B cell (primary cell): ENCODE measurements around the gene CAMTA2. TPM values are rescaled to one million over a fixed set of nuclear protein-coding genes. Genes with fewer than 3 reads are reported as not detected.
A peak's percentile ranks its signal among the peaks of the same experiment; 100 is the strongest.

Source experiments
- ATAC-seq: fragments of 200-7000 bp; cut with Tn5 transposase; one replicate; pipeline ENCODE4 v1.10.0; 2021; ENCODE audit warnings: low read depth, mild to moderate bottlenecking, moderate number of reproducible peaks, moderate library complexity
- CTCF ChIA-PET: fragments of 350-600 bp; sonication (Branson Sonifier 250); formaldehyde crosslinking; loops from one replicate; lab custom pipeline; 2021; ENCODE audit warnings: antibody characterized with exemption, inconsistent platforms; lab: Charles Lee
- POLR2A ChIA-PET: fragments of 350-600 bp; sonication (Branson Sonifier 250); formaldehyde crosslinking; loops from one replicate; lab custom pipeline; 2021; ENCODE audit warnings: antibody characterized with exemption; lab: Charles Lee
- DNase-seq: peaks from one replicate; pipeline ENCODE4 v3.0.0; 2013
- H2AFZ ChIP-seq: 2 replicates; pipeline ENCODE4 v1.6.1; 2012; ENCODE audit warnings: mild to moderate bottlenecking, low read depth, low read length; ENCODE audit not compliant: insufficient read depth, poor library complexity, severe bottlenecking
- H3K27ac ChIP-seq, 2 donors: 1 replicate in 1 of 2; 2 replicates in 1 of 2; pipeline ENCODE4 v1.5.1; 2012 to 2013; ENCODE audit warnings: low read length in 2 of 2, mild to moderate bottlenecking in 2 of 2, moderate library complexity in 1 of 2
- H3K27me3 ChIP-seq, 4 experiments: fragments of 200-600 bp in 1 of 4; sonication (generic) in 1 of 4; replicated peaks in 1 of 4; 1 replicate in 2 of 4; 2 replicates in 2 of 4; pipeline versions ENCODE4 v1.6.1 to v1.7.0; 2013 to 2016; ENCODE audit warnings: low read length in 3 of 4, mild to moderate bottlenecking in 2 of 4, mixed read lengths in 1 of 4, moderate library complexity in 1 of 4; ENCODE audit not compliant: insufficient read depth in 4 of 4, control insufficient read depth in 3 of 4; ENCODE audit errors: control extremely low read depth in 1 of 4
- H3K36me3 ChIP-seq, 2 experiments: replicated peaks in 1 of 2; 1 replicate in 1 of 2; 2 replicates in 1 of 2; pipeline versions ENCODE4 v1.6.1 to v1.7.1; 2013; ENCODE audit warnings: low read length in 1 of 2; ENCODE audit not compliant: insufficient read depth in 2 of 2, control insufficient read depth in 1 of 2; ENCODE audit errors: control extremely low read depth in 1 of 2, extremely low read depth in 1 of 2
- H3K4me1 ChIP-seq, 2 donors: fragments of 200-600 bp in 1 of 2; sonication (generic) in 1 of 2; 1 replicate in 1 of 2; 2 replicates in 1 of 2; pipeline versions ENCODE4 v1.5.1 to v1.6.1; 2013 to 2017; ENCODE audit warnings: low read length in 2 of 2; ENCODE audit not compliant: control insufficient read depth in 2 of 2, insufficient read depth in 2 of 2
- H3K4me2 ChIP-seq: replicated peaks from 2 replicates; pipeline ENCODE3; 2012; ENCODE audit warnings: mild to moderate bottlenecking, low read depth, low read length; ENCODE audit not compliant: poor library complexity, severe bottlenecking
- H3K4me3 ChIP-seq, 5 experiments: fragments of 200-600 bp in 1 of 5; sonication (generic) in 1 of 5; 1 replicate in 3 of 5; 2 replicates in 2 of 5; pipeline versions ENCODE4 v1.5.1 to v1.7.0; 2011 to 2016; ENCODE audit warnings: low read length in 4 of 5, mild to moderate bottlenecking in 4 of 5, low read depth in 2 of 5, control low read depth in 1 of 5, moderate library complexity in 1 of 5; ENCODE audit not compliant: insufficient read depth in 1 of 5; ENCODE audit errors: control extremely low read depth in 1 of 5, extremely low read depth in 1 of 5
- H3K79me2 ChIP-seq: fragments of 200-600 bp; sonication (generic); one replicate; pipeline ENCODE4 v1.6.0; 2016; ENCODE audit warnings: low read length; ENCODE audit not compliant: control insufficient read depth, insufficient read depth
- H3K9ac ChIP-seq: fragments of 200-600 bp; sonication (generic); 2 replicates; pipeline ENCODE4 v1.6.1; 2017; ENCODE audit warnings: mild to moderate bottlenecking, low read length, moderate library complexity
- H3K9me3 ChIP-seq, 3 donors: one replicate each; pipeline versions ENCODE4 v1.6.1 to v1.7.1; 2013; ENCODE audit warnings: low read length in 2 of 3; ENCODE audit not compliant: control insufficient read depth in 2 of 3, insufficient read depth in 1 of 3; ENCODE audit errors: control extremely low read depth in 1 of 3
- H4K20me1 ChIP-seq: 2 replicates; pipeline ENCODE4 v1.6.0; 2012; ENCODE audit warnings: mild to moderate bottlenecking, low read length; ENCODE audit not compliant: insufficient read depth, control insufficient read depth, poor library complexity, severe bottlenecking
- H3K27ac Mint-ChIP-seq: one replicate; pipeline ENCODE4 v1.8.0; 2021; ENCODE audit warnings: mixed read lengths
- H3K27me3 Mint-ChIP-seq: one replicate; pipeline ENCODE4 v1.8.0; 2021; ENCODE audit warnings: mixed read lengths
- H3K4me1 Mint-ChIP-seq: one replicate; pipeline ENCODE4 v1.8.0; 2021; ENCODE audit warnings: mixed read lengths
- H3K4me3 Mint-ChIP-seq: one replicate; pipeline ENCODE4 v1.8.0; 2021; ENCODE audit warnings: mixed read lengths
- H3K9me3 Mint-ChIP-seq: one replicate; pipeline ENCODE4 v1.8.0; 2022; ENCODE audit warnings: mixed read lengths; ENCODE audit not compliant: insufficient read depth
- EZH2 ChIP-seq: IDR thresholded peaks from 2 replicates; pipeline ENCODE4 v1.6.1; 2012; ENCODE audit warnings: borderline replicate concordance, low read depth, mild to moderate bottlenecking, moderate library complexity, low read length; ENCODE audit not compliant: insufficient read depth, poor library complexity, severe bottlenecking
- WGBS: methylation state at CpG from one replicate; pipeline ENCODE4 v1.1.5; 2013; ENCODE audit warnings: missing lambda C conversion rate; ENCODE audit not compliant: insufficient coverage; 5-methylcytosine and 5-hydroxymethylcytosine counted together
- intact Hi-C: fragments of 100-400 bp; cut with micrococcal nuclease; formaldehyde crosslinking; loops from one replicate; pipeline ENCODE4 v1.10.0; 2022
- polyA plus RNA-seq: library from polyadenylated mRNA; depleted of rRNA; stranded (reverse); fragments of >200 nt; gene quantifications from 2 replicates; pipeline ENCODE4 v1.2.3, GENCODE V29; 2012
- total RNA-seq, 2 donors: library from RNA; stranded (reverse); fragments of 120-200 nt in 1 of 2; gene quantifications; 1 replicate in 1 of 2; 2 replicates in 1 of 2; pipeline versions ENCODE4 v1.2.3 to v1.2.4, GENCODE V29; 2013 to 2022
- TF ChIP-seq, protein P1 (sequence below): fragments of 200-600 bp; IDR thresholded peaks from one replicate; pipeline ENCODE4 v1.8.0; 2022; ENCODE audit warnings: antibody characterized with exemption, mild to moderate bottlenecking

Gene CAMTA2
- total and polyA plus RNA-seq, 2 donors (not counting 1 experiment from before 2014, with no cell fraction given), result 48.3 to 57.9 TPM

GRCh38 chr17:4942760-4943508, 44.5 kb downstream of the CAMTA2 start:
- WGBS, result 96% methylated on average over 6 of the region's 13 CpGs
- TF ChIP-seq EZH2, result no peak
- TF ChIP-seq, protein P1, sequence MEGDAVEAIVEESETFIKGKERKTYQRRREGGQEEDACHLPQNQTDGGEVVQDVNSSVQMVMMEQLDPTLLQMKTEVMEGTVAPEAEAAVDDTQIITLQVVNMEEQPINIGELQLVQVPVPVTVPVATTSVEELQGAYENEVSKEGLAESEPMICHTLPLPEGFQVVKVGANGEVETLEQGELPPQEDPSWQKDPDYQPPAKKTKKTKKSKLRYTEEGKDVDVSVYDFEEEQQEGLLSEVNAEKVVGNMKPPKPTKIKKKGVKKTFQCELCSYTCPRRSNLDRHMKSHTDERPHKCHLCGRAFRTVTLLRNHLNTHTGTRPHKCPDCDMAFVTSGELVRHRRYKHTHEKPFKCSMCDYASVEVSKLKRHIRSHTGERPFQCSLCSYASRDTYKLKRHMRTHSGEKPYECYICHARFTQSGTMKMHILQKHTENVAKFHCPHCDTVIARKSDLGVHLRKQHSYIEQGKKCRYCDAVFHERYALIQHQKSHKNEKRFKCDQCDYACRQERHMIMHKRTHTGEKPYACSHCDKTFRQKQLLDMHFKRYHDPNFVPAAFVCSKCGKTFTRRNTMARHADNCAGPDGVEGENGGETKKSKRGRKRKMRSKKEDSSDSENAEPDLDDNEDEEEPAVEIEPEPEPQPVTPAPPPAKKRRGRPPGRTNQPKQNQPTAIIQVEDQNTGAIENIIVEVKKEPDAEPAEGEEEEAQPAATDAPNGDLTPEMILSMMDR, result no peak
- ChIA-PET CTCF (interaction anchor here (0.6 to 1.7 kb wide), 3 partner anchors 34 to 270 kb away, joined by 3 to 5 read pairs (median 3); no protein-coding TSS in a partner anchor), POLR2A (interaction anchor here (2.7 kb wide), 1 partner anchor 24 kb away, joined by 9 read pairs; the partner anchor contains the start of gene SPAG7)
- no peak overlapping the region for H3K9ac ChIP-seq
- H3K79me2 ChIP-seq, result peaks cover 76% of the 10 kb centered on the region
- H3K4me3 Mint-ChIP-seq, result peak overlapping the region; percentile 29
- H3K4me1 ChIP-seq, result peaks cover 68 to 80% of the 10 kb centered on the region in 2 donors
- intact Hi-C loops, result loop anchor here (5.0 to 10.0 kb wide), 3 partner anchors 136 to 302 kb away; partner anchors contain the start of genes PLD2 and ZNF594
- no peak overlapping the region for H2AFZ ChIP-seq
- peaks cover 39% of the 10 kb centered on the region for H4K20me1 ChIP-seq
- H3K36me3 ChIP-seq, result peaks cover 0 to 48% of the 10 kb centered on the region in 2 experiments
- no peak for ATAC-seq
- no peak overlapping the region for H3K4me3 ChIP-seq
- peak overlapping the region; percentile 98 for H3K4me2 ChIP-seq
- peak overlapping the region; percentile 30 to 93 for H3K27ac ChIP-seq
- H3K27me3 Mint-ChIP-seq, result no peaks in the 10 kb centered on the region
- no peaks in the 10 kb centered on the region for H3K9me3 Mint-ChIP-seq
- peak overlapping the region; percentile 95 for H3K27ac Mint-ChIP-seq
- no peak for DNase-seq
- no peaks in the 10 kb centered on the region for H3K27me3 ChIP-seq
- H3K9me3 ChIP-seq, result no peaks in the 10 kb centered on the region
- H3K4me1 Mint-ChIP-seq, result peaks cover 78% of the 10 kb centered on the region

GRCh38 chr17:4941319-4941610, 46.2 kb downstream of the CAMTA2 start:
- peaks cover 0 to 56% of the 10 kb centered on the region in 2 experiments for H3K36me3 ChIP-seq
- H3K27me3 Mint-ChIP-seq, result no peaks in the 10 kb centered on the region
- no peak for DNase-seq

More at GRCh38 chr17:4941319-4941610, 46.2 kb downstream of the CAMTA2 start:
- H3K4me3 Mint-ChIP-seq, result peak overlapping the region; percentile 89
- TF ChIP-seq EZH2, result no peak
- TF ChIP-seq, protein P1, result no peak
- peak overlapping the region; percentile 99 for H3K4me2 ChIP-seq
- ATAC-seq, result no peak
- H3K9ac ChIP-seq, result peak overlapping the region; percentile 86
- no peaks in the 10 kb centered on the region for H3K9me3 Mint-ChIP-seq
- intact Hi-C loops, result loop anchor here (2.0 to 10.0 kb wide), 4 partner anchors 56 to 304 kb away; partner anchors contain the start of genes INCA1, KIF1C, PLD2 and ZNF594
- H2AFZ ChIP-seq, result peak overlapping the region; percentile 78
- no peaks in the 10 kb centered on the region for H3K9me3 ChIP-seq
- peaks cover 63 to 71% of the 10 kb centered on the region in 2 donors for H3K4me1 ChIP-seq
- POLR2A ChIA-PET, result interaction anchor here (2.5 to 2.6 kb wide), 2 partner anchors 26 to 46 kb away, joined by 11 to 25 read pairs; partner anchors contain the start of genes CAMTA2 and SPAG7
- peak overlapping the region; percentile 83 to 100 (median 86) for H3K4me3 ChIP-seq
- 32% methylated on average over 3 of the region's 4 CpGs for WGBS
- peaks cover 60% of the 10 kb centered on the region for H3K79me2 ChIP-seq
- CTCF ChIA-PET, result no interaction called here
- H3K4me1 Mint-ChIP-seq, result peaks cover 71% of the 10 kb centered on the region
- H3K27ac ChIP-seq, result peak overlapping the region; percentile 84 to 87
- peaks cover 24% of the 10 kb centered on the region for H4K20me1 ChIP-seq
- H3K27ac Mint-ChIP-seq, result peak overlapping the region; percentile 95
- H3K27me3 ChIP-seq, result no peaks in the 10 kb centered on the region
